ENCODE data around the gene CEMP1. TPM values are rescaled to one million over a fixed set of nuclear protein-coding genes. Genes with fewer than 3 reads are reported as not detected.

Gene CEMP1
- total RNA-seq, 2 experiments from 2014 or later: 0.25 to 0.55 TPM

GRCh38 chr16:2514333-2515179, 16.7 kb downstream of the CEMP1 start:
- ChIA-PET CTCF (ENCODE audit: unreplicated experiment) (no interaction called here), POLR2A (interaction anchor here (0.6 kb wide), 2 partner anchors 83 to 704 kb away, joined by 3 to 5 read pairs; no protein-coding TSS in a partner anchor)
- no peaks in the 10 kb centered on the region for H3K9me2 ChIP-seq (ENCODE audit: insufficient read depth, low read length)
- peak overlapping the region; percentile 80 for H3K27ac ChIP-seq (ENCODE audit: low read depth, low read length, poor library complexity, severe bottlenecking)
- DNase-seq (ENCODE audit: low spot score): peak; percentile 38
- peak overlapping the region; percentile 92 for H3K4me2 ChIP-seq (ENCODE audit: low read length)
- H3K79me2 ChIP-seq (ENCODE audit: insufficient read depth, low read depth, low read length): peaks cover 46% of the 10 kb centered on the region
- peaks cover 46% of the 10 kb centered on the region for H3K4me1 ChIP-seq (ENCODE audit: insufficient read depth, low read length, poor library complexity, severe bottlenecking)
- no peaks in the 10 kb centered on the region for H3K9me3 ChIP-seq (ENCODE audit: low read length)
- peaks cover 10% of the 10 kb centered on the region; the same call in 1 of the 2 replicates for H3K36me3 ChIP-seq (ENCODE audit: insufficient read depth, low read length)
- no TSS peak for BruUV-seq (replicated peaks)
- no peak overlapping the region for H2AFZ ChIP-seq (ENCODE audit: low read length)
- H4K20me1 ChIP-seq (ENCODE audit: insufficient read depth, low read length): peaks cover 9% of the 10 kb centered on the region
- intact Hi-C loops (cut with micrococcal nuclease; ENCODE audit: unreplicated experiment): loop anchor here (5.0 kb wide), 1 partner anchor 172 kb away; the partner anchor contains the start of gene ABCA3
- TF ChIP-seq EZH2phosphoT487 (IDR thresholded peaks at IDR 0.05; ENCODE audit: borderline replicate concordance, low read depth, low read length) (no peak), CTCF (conservative IDR thresholded peaks at IDR 0.05; ENCODE audit: low read length) (no peak)
- H3K4me3 ChIP-seq (ENCODE audit: low read depth, low read length, poor library complexity, severe bottlenecking): peak overlapping the region; percentile 99

- H3K27ac ChIP-seq (ENCODE audit: low read depth, low read length, poor library complexity, severe bottlenecking): peak within 1 kb of the TSS; percentile 80
- BruUV-seq (replicated peaks): no TSS peak
- CTCF ChIA-PET (ENCODE audit: unreplicated experiment): no interaction called here
- H2AFZ ChIP-seq (ENCODE audit: low read length): peak within 1 kb of the TSS; percentile 40; the same call in 1 of the 2 replicates
- H3K4me3 ChIP-seq (ENCODE audit: low read depth, low read length, poor library complexity, severe bottlenecking): peak within 1 kb of the TSS; percentile 99
- peak within 1 kb of the TSS; percentile 92 for H3K4me2 ChIP-seq (ENCODE audit: low read length)
- peaks cover 9% of the 10 kb centered on the region for H4K20me1 ChIP-seq (ENCODE audit: insufficient read depth, low read length)
- peaks cover 6% of the 10 kb centered on the region; the same call in 1 of the 2 replicates for H3K36me3 ChIP-seq (ENCODE audit: insufficient read depth, low read length)
- peak; percentile 95 for DNase-seq (ENCODE audit: low spot score)
- H3K79me2 ChIP-seq (ENCODE audit: insufficient read depth, low read depth, low read length): peaks cover 46% of the 10 kb centered on the region
- H3K9me3 ChIP-seq (ENCODE audit: low read length): no peaks in the 10 kb centered on the region
- POLR2A ChIA-PET: interaction anchor here (0.6 to 0.7 kb wide), 2 partner anchors 19 to 705 kb away, joined by 3 to 4 read pairs; no protein-coding TSS in a partner anchor
- H3K4me1 ChIP-seq (ENCODE audit: insufficient read depth, low read length, poor library complexity, severe bottlenecking): peaks cover 47% of the 10 kb centered on the region
- intact Hi-C loops (cut with micrococcal nuclease; ENCODE audit: unreplicated experiment): loop anchor here (2.0 to 5.0 kb wide), 2 partner anchors 19 to 171 kb away; partner anchors contain the start of gene ABCA3
- TF ChIP-seq CTCF (conservative IDR thresholded peaks at IDR 0.05; ENCODE audit: low read length): no peak
- TF ChIP-seq EZH2phosphoT487 (IDR thresholded peaks at IDR 0.05; ENCODE audit: borderline replicate concordance, low read depth, low read length): no peak
- no peaks in the 10 kb centered on the region for H3K9me2 ChIP-seq (ENCODE audit: insufficient read depth, low read length)
Measured at GRCh38 chr16:2513405-2514332, 17.5 kb downstream of the CEMP1 start, which contains the start of gene ATP6V0C. ATP6V0C (plus strand) TSS chr16:2513952; CDS start chr16:2514104, 152 bp downstream.
